ENCODE measurements around the gene TGM5.
A peak's percentile ranks its signal among the peaks of the same experiment; 100 is the strongest.
"Not testable (repeated sequence)": the region's sequence is repeated elsewhere in the genome, so short reads cannot be mapped to it uniquely, and the experiment has no call there.

Gene TGM5

DNA sequence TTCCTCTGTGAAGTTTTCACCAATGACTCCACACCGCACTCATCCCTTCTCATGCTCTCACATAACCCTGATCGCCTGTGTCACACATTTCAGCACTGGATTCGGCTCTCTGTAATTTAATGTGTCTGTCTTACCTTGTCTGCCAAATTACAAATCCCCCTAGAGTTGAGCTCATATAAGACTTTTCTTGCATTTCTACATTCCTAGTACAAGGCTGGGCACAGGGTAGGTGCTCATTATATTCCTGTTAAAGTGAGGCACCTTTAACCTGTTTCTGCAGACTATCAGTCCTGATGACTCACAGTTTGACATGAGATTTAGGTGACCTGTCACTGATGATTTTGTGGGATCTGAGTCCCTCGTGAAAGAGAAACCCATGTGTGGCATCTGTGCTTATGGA lies 22.6 kb downstream of the TGM5 start:
- DNase-seq, result no peak

GRCh38 chr15:43243020-43243645 lies 23.6 kb downstream of the TGM5 start:
- DNase-seq, result no peak

DNA sequence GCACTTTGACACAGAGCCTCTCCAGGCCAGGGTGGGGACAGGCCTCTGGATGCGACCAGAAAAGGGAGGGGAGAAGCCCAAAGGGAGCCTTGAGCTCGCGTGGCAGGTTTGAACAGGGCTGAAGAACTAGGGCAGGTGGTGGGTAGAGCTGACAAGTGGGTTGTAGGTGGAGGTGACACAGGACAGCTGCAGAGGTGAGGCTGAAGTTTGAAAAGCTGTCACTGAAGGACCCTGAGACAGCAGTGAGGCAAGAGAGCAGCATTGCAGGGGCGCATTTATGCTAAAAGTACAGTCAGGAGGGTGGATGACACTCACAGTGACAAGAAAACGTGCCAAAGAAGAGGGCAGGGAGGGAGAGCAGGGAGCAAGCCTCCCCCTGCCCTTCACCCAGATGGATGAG lies 24.1 kb downstream of the TGM5 start:
- DNase-seq, result no peak

DNA sequence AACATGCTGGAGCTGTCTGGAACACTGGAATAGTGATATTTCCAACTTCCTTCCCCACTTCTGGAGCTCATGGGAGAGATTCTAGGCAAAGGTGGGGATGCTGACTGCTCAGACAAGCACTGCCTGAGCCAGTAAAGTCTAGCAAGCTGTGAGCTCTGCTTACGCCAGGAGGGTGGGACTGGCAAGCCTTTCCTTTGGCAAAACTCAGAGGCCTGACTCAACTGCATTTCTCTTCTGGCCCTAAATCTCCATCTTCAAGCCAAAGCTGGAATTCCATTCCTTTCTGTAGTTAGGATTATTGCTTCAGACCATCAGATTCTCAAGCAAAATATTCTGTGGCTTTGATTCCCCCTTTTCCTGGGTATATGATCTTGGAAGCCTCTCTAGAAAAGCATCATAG lies 25.6 kb downstream of the TGM5 start:
- DNase-seq, result no peak

GRCh38 chr15:43239732-43240491 lies 26.8 kb downstream of the TGM5 start:
- no peak for DNase-seq

DNA sequence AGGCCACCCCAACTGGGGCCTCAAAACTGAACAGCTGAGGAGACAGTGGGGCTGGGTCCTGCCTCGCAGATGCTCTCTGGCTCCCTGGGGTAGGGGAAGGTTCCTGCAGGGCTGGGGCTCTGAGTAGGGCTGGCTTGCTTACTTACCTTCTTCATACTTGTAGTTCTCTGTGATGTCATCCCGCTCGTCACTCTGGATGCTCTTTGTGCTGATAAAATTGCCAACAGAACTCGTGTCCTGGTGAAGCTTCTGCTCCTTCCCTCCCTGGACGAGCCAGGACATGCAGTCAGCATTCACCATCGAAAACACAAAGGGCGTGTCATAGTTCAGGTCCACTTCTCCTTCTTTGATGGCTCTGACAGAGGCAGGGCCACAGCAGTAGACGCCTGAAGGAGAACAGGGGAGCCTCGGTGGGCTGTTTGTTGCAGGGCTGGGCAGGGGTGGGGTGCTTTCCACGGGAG lies 28.0 kb downstream of the TGM5 start:
- DNase-seq, result no peak

GRCh38 chr15:43237842-43238470 lies 28.8 kb downstream of the TGM5 start:
- DNase-seq, result no peak

- DNase-seq, result no peak
Measured at GRCh38 chr15:43235536-43235935, 31.2 kb downstream of the TGM5 start.

GRCh38 chr15:43232289-43232874 lies 34.3 kb downstream of the TGM5 start:
- no peak for DNase-seq

GRCh38 chr15:43230640-43231115 lies 36.0 kb downstream of the TGM5 start:
- no peak for DNase-seq

GRCh38 chr15:43229977-43230376 lies 36.8 kb downstream of the TGM5 start:
- DNase-seq, result no peak

GRCh38 chr15:43226436-43227305 lies 40.1 kb downstream of the TGM5 start:
- no peak for DNase-seq

DNA sequence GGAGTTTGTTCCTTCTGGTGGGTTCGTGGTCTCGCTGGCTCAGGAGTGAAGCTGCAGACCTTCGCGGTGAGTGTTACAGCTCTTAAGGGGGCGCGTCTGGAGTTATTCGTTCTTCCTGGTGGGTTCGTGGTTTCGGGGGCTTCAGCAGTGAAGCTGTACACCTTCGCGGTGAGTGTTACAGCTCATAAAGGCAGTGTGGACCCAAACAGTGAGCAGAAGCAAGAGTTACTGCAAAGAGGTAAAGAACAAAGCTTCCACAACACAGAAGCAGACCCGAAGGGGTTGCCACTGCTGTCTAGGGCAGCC lies 40.8 kb downstream of the TGM5 start:
- DNase-seq, result not testable (repeated sequence)

DNA sequence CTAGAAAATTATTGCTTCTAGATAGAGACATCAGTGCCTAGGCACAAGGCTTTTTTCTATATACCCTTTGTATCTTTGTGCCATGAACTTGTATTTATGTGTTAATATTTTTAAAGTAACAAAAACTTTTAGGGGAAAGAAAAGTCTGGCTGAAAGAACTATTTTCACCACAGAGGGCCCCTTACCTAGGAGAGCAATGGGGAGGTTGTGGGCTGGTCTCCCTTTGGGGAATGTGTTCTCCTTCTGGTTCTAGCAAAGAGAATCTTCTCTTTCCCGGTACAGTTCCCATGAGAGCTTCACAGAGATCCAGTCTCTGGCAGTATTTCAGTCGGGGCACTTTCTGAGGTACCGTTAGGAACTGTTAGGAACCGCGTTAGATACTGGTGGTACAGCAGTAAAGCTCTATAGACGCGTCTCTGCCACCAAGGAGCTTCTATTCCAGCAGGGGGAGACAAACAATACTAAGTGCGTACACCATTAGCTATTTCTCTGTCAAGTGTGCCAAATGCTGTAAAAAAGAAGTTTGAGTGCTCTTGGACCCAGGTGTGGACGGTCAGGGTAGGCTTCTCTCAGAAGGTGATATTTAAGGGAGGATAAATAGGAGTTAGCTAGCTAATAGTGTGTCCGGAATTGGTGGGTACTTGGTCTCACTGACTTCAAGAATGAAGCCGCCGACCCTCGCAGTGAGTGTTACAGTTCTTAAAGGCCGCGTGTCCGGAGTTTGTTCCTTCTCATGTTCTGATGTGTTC lies 41.4 kb downstream of the TGM5 start:
- peak; percentile 10 for DNase-seq

- no peak for DNase-seq
Measured at GRCh38 chr15:43221422-43221821, 45.3 kb downstream of the TGM5 start.

- no peak for DNase-seq
Measured at GRCh38 chr15:43220991-43221403, 45.7 kb downstream of the TGM5 start, which contains the start of gene EPB42. Gene EPB42, minus strand, starts transcription at chr15:43221018. Its CDS starts 193 bp downstream, at chr15:43220825.

DNA sequence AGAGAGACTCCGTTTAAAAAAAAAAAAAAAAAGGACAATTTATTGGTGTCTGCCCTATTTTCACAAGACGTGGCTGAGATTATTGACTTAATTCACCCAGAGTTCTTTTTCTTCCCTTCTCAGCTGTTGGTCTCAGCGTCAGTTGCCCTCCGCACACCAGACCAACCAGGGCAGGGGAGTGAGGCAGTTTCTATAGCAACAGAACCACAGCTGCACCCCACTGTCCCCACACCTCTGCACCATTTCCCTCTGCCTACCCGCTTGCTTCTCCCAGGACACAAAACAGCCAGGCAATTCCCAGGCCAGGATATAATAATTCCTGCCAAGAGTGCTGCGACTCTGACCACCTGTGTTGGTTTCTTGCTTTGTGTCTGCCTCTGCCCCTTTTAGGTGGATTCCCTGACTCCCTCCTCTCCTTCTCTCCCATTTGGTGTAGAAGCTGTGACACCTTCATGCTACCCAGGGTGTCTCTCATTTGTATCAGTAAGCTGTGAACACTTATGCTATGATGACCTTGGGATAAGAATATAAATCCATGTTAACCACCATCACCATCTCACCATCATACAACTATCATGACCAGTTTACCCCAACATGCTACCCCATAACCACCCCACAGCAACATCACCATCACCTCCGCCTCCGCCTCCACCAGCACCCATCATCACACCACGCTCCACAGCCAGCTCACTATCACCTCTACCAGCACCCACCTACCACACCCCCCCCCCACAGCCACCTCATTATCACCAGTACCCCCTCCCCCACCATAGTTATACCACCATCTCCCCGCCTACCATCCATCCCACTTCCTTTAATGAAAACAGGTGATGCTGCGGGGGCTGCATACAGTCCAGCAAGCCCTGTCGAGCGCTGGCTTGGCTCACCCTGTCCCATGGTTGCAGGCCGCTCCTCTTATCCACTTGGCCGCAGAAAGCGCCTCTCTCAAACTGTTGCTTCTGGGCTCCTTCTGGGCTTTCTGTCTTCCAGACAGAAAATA lies 46.5 kb downstream of the TGM5 start:
- no peak for DNase-seq

- no peak for DNase-seq
Measured at GRCh38 chr15:43218908-43219706, 47.6 kb downstream of the TGM5 start.

DNA sequence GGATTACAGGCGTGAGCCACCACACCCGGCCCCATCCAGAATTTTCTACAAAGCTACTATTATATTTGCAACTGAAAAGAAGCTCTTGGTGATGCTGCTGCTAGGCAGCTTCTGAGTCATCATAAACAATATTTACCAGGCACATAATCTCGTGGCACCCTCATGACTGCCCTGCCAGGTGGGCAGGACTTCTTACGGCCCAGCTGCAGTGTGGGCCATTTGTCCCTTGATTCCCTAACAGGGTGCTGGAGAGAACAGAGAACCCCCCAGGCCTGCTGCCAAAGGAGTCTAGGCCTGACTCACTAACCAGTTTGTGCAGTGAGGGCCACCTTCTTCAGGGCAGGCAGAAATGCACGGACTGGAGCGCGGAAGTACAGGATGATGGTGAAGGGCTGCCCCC lies 50.8 kb downstream of the TGM5 start:
- no peak for DNase-seq

Measured in activated CD4-positive, alpha-beta T cell treated with anti-CD3 and anti-CD28 coated beads, Interleukin-2, amount 50 U/mL, for 1 hour (primary cell).